HepG2 (cell line): ENCODE measurements around the gene CFAP99. TPM values are rescaled to one million over a fixed set of nuclear protein-coding genes. Genes with fewer than 3 reads are reported as not detected.

Experiments
- ARID3A ChIP-seq: IDR thresholded peaks from 2 replicates; pipeline ENCODE4 v1.6.1; 2012; ENCODE audit warnings: low read depth, low read length, improper control_type of control experiment
- BATF2 ChIP-seq: sonication (generic); formaldehyde crosslinking; IDR thresholded peaks from 2 replicates; pipeline ENCODE4 v1.8.0; 2022; ENCODE audit warnings: mild to moderate bottlenecking, missing genetic modification reagents, moderate library complexity
- GLI4 ChIP-seq: sonication (generic); formaldehyde crosslinking; IDR thresholded peaks from 2 replicates; pipeline ENCODE4 v1.5.1; 2020; ENCODE audit warnings: missing genetic modification reagents, mild to moderate bottlenecking, moderate library complexity, borderline replicate concordance
- HNRNPL ChIP-seq: fragments of 200-400 bp; formaldehyde crosslinking; IDR thresholded peaks from 2 replicates; pipeline ENCODE4 v1.6.1; 2017; ENCODE audit warnings: mild to moderate bottlenecking, low read depth, low read length
- MEF2D ChIP-seq: sonication (generic); formaldehyde crosslinking; IDR thresholded peaks from 2 replicates; pipeline ENCODE4 v1.5.1; 2020; ENCODE audit warnings: mild to moderate bottlenecking, missing genetic modification reagents
- RBM39 ChIP-seq: fragments of 200-400 bp; formaldehyde crosslinking; IDR thresholded peaks from one replicate; pipeline ENCODE4 v1.6.1; 2018; ENCODE audit warnings: antibody characterized with exemption, mild to moderate bottlenecking, low read depth, low read length; ENCODE audit not compliant: poor library complexity, severe bottlenecking
- SMAD3 ChIP-seq: sonication (generic); formaldehyde crosslinking; IDR thresholded peaks from 2 replicates; pipeline ENCODE4 v1.4.0; 2020; ENCODE audit warnings: missing genetic modification reagents
- THAP8 ChIP-seq: sonication (generic); formaldehyde crosslinking; IDR thresholded peaks from 2 replicates; pipeline ENCODE4 v1.5.1; 2020; ENCODE audit warnings: missing genetic modification reagents, mild to moderate bottlenecking, borderline replicate concordance
- ZKSCAN8 ChIP-seq: IDR thresholded peaks from 2 replicates; pipeline ENCODE4 v1.6.1; 2016; ENCODE audit warnings: borderline replicate concordance, missing genetic modification reagents, missing compliant biosample characterization
- ZNF407 ChIP-seq: sonication (generic); formaldehyde crosslinking; IDR thresholded peaks from one replicate; pipeline ENCODE4 v1.5.1; 2020; ENCODE audit warnings: mild to moderate bottlenecking, missing genetic modification reagents; ENCODE audit errors: not compliant biosample characterization
- ZNF432 ChIP-seq: sonication (generic); formaldehyde crosslinking; IDR thresholded peaks from 2 replicates; pipeline ENCODE4 v1.5.0; 2020; ENCODE audit warnings: missing genetic modification reagents, mild to moderate bottlenecking, borderline replicate concordance
- ZNF513 ChIP-seq: sonication (generic); formaldehyde crosslinking; conservative IDR thresholded peaks from 2 replicates; pipeline ENCODE4 v1.5.0; 2020; ENCODE audit warnings: missing genetic modification reagents
- ZNF777 ChIP-seq: sonication (generic); formaldehyde crosslinking; IDR thresholded peaks from 2 replicates; pipeline ENCODE4 v1.4.0; 2020; ENCODE audit warnings: missing genetic modification reagents
- ZNF780A ChIP-seq: sonication (generic); formaldehyde crosslinking; IDR thresholded peaks from 2 replicates; pipeline ENCODE4 v1.8.0; 2022; ENCODE audit warnings: mild to moderate bottlenecking, missing genetic modification reagents, moderate library complexity
- ZSCAN21 ChIP-seq: sonication (generic); formaldehyde crosslinking; IDR thresholded peaks from 2 replicates; pipeline ENCODE4 v1.8.0; 2022; ENCODE audit warnings: mild to moderate bottlenecking, missing genetic modification reagents, moderate library complexity, borderline replicate concordance
- polyA plus RNA-seq, 8 experiments: library from polyadenylated mRNA; depleted of rRNA in 3 of 8; stranded (reverse) in 7 of 8; unstranded in 1 of 8; fragments of >200 nt; fragmentation: Illumina TruSeq in 4 of 8; extraction: Trizol in 4 of 8; gene quantifications; 2 replicates each; pipeline versions ENCODE4 v1.2.1 to v1.2.3, GENCODE V29; 2011 to 2016; ENCODE audit warnings: low read depth in 4 of 8, missing spikeins in 1 of 8, mixed read lengths in 1 of 8; ENCODE audit not compliant: insufficient read depth in 1 of 8
- total RNA-seq, 5 experiments: library from RNA; depleted of rRNA; stranded (reverse); fragments of >200 nt; fragmentation: Illumina TruSeq; extraction: Trizol; gene quantifications; 2 replicates each; pipeline ENCODE4 v1.2.3, GENCODE V29; 2016; ENCODE audit warnings: low read depth in 1 of 5

The CFAP99 gene
- total and polyA plus RNA-seq, 2 of the 13 experiments (the other 11 are each of a cell fraction or from before 2014, with no cell fraction given) = not detected

GRCh38 chr4:2418650-2419571, at the start of gene CFAP99 (continued):
- TF ChIP-seq SMAD3 (CRISPR knock-in tag) (no peak), ARID3A (no peak), ZNF513 (no peak), ZNF777 (CRISPR knock-in tag) (no peak; the same call in 1 of the 2 replicates), BATF2 (CRISPR knock-in tag) (no peak), ZKSCAN8 (no peak), MEF2D (CRISPR knock-in tag) (no peak), ZNF432 (no peak), RBM39 (peak; percentile 57), GLI4 (no peak), ZSCAN21 (CRISPR knock-in tag) (no peak), ZNF780A (no peak), THAP8 (CRISPR knock-in tag) (no peak), ZNF407 (CRISPR knock-in tag) (no peak), HNRNPL (no peak)
